PFSK-1 (cell line): ENCODE data around the gene OR2AK2.

Source experiments
- FOXP2 ChIP-seq: optimal IDR thresholded peaks from 2 replicates; pipeline ENCODE3; 2011; ENCODE audit warnings: borderline replicate concordance, control low read depth, inconsistent platforms; ENCODE audit not compliant: insufficient read depth; ENCODE audit errors: extremely low read length, extremely low read depth
- POLR2AphosphoS5 ChIP-seq: IDR thresholded peaks from 2 replicates; pipeline ENCODE4 v1.6.1; 2012; ENCODE audit warnings: low read depth, mild to moderate bottlenecking, control low read depth, low read length, moderate library complexity
- SIN3A ChIP-seq: IDR thresholded peaks from 2 replicates; pipeline ENCODE4 v1.6.1; 2012; ENCODE audit warnings: mild to moderate bottlenecking, low read length, moderate library complexity, borderline replicate concordance; ENCODE audit not compliant: insufficient read depth
- TAF1 ChIP-seq: IDR thresholded peaks from 2 replicates; pipeline ENCODE4 v1.6.1; 2012; ENCODE audit warnings: low read length, control low read depth, borderline replicate concordance; ENCODE audit not compliant: insufficient read depth
- TF ChIP-seq, protein P1 (sequence below), 2 experiments: IDR thresholded peaks; 2 replicates each; pipeline versions ENCODE4 v1.6.1 to v1.8.0; 2011 to 2012; ENCODE audit warnings: low read depth in 2 of 2, low read length in 2 of 2, control low read depth in 1 of 2, inconsistent platforms in 1 of 2, mild to moderate bottlenecking in 1 of 2, moderate library complexity in 1 of 2; ENCODE audit not compliant: insufficient read depth in 1 of 2

- no peak for TF ChIP-seq TAF1
- no peak for TF ChIP-seq POLR2AphosphoS5
- TF ChIP-seq, protein P1, sequence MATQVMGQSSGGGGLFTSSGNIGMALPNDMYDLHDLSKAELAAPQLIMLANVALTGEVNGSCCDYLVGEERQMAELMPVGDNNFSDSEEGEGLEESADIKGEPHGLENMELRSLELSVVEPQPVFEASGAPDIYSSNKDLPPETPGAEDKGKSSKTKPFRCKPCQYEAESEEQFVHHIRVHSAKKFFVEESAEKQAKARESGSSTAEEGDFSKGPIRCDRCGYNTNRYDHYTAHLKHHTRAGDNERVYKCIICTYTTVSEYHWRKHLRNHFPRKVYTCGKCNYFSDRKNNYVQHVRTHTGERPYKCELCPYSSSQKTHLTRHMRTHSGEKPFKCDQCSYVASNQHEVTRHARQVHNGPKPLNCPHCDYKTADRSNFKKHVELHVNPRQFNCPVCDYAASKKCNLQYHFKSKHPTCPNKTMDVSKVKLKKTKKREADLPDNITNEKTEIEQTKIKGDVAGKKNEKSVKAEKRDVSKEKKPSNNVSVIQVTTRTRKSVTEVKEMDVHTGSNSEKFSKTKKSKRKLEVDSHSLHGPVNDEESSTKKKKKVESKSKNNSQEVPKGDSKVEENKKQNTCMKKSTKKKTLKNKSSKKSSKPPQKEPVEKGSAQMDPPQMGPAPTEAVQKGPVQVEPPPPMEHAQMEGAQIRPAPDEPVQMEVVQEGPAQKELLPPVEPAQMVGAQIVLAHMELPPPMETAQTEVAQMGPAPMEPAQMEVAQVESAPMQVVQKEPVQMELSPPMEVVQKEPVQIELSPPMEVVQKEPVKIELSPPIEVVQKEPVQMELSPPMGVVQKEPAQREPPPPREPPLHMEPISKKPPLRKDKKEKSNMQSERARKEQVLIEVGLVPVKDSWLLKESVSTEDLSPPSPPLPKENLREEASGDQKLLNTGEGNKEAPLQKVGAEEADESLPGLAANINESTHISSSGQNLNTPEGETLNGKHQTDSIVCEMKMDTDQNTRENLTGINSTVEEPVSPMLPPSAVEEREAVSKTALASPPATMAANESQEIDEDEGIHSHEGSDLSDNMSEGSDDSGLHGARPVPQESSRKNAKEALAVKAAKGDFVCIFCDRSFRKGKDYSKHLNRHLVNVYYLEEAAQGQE (IDR thresholded peaks at IDR 0.05; ENCODE audit: insufficient read depth in 1 of 2, low read depth in 2 of 2, low read length in 2 of 2) = no peak
- TF ChIP-seq FOXP2 = no peak
- TF ChIP-seq SIN3A = no peak
Measured at GRCh38 chr1:247942624-247943023, 22.4 kb upstream of the OR2AK2 start.
